Measurements from ENCODE around the gene HOMER1.

DNA sequence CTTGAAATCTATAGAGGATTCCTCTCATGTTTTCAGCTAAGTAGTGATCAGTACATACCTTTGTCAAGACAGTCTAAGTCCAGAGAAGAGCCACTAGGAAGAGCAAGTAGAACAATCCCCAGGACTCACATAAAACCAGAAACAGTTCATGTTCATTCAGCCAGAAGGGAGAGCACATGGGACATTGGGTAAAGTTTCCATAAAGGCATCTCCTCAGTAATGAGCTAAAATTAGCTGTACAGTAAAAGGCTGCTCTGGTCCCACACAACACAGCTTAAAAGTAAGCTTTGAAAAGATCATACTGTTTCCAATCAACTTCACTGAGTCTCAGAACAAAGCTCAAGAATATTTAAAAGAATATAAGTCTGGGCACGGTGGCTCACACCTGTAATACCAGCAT is 32.4 kb downstream of the HOMER1 start:
- TF ChIP-seq, protein P1, sequence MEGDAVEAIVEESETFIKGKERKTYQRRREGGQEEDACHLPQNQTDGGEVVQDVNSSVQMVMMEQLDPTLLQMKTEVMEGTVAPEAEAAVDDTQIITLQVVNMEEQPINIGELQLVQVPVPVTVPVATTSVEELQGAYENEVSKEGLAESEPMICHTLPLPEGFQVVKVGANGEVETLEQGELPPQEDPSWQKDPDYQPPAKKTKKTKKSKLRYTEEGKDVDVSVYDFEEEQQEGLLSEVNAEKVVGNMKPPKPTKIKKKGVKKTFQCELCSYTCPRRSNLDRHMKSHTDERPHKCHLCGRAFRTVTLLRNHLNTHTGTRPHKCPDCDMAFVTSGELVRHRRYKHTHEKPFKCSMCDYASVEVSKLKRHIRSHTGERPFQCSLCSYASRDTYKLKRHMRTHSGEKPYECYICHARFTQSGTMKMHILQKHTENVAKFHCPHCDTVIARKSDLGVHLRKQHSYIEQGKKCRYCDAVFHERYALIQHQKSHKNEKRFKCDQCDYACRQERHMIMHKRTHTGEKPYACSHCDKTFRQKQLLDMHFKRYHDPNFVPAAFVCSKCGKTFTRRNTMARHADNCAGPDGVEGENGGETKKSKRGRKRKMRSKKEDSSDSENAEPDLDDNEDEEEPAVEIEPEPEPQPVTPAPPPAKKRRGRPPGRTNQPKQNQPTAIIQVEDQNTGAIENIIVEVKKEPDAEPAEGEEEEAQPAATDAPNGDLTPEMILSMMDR (IDR thresholded peaks at IDR 0.05; ENCODE audit: low read depth, low read length, poor library complexity, severe bottlenecking): no peak
- TF ChIP-seq EZH2phosphoT487 (IDR thresholded peaks at IDR 0.05; ENCODE audit: borderline replicate concordance, low read length): no peak
